Esophagus mucosa (tissue), 1 donor: Measurements from ENCODE around the gene TSC22D1. TPM values are rescaled to one million over a fixed set of nuclear protein-coding genes. Genes with fewer than 3 reads are reported as not detected.
A peak's percentile ranks its signal among the peaks of the same experiment; 100 is the strongest.
"Not testable (repeated sequence)": the region's sequence is repeated elsewhere in the genome, so short reads cannot be mapped to it uniquely, and the experiment has no call there.

Experiments
- ATAC-seq: fragments of 200-7000 bp; cut with Tn5 transposase; one replicate; pipeline ENCODE4 v1.9.1; 2020
- total RNA-seq: library from RNA; stranded (reverse); gene quantifications from one replicate; pipeline ENCODE4 v1.2.4, GENCODE V29; 2023
- donor health status: DM: yes; HTN: yes; CAD: no.

The TSC22D1 gene
- total RNA-seq = 23.2 TPM

DNA sequence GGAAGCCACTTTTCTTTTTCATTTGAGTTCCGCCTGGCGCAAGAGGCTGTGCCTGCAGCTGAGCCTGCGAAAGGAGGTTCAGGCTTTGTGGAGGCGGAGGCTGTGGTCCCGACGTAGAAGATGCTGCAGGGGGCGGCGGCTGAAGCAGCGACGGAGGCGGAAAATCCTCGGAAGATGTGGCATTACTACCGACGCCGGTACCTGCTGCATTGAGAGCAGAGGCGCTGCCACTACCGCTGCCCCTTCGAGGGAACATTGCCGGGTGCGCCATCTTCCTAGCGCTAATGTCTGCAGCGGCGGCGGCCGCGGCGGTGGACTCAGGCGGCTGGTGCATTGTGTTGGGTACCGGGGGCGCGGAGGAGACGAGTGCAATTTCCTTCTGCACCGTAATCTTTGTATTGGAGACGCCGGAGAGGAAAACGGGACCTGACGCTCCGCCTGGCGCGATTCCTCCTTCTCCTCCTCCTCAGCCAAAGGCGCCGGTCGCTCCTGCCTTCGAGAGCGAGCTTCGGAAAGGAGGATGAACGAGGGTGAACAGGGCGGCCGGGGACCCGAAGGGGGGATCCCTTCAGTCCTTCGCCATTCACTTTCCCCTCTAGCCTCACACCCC lies at the start of gene TSC22D1:
TSS of gene TSC22D1 (minus strand) at position 590 of the 610 bp plus-strand sequence. CDS start at position 334, 256 bp downstream.
- ATAC-seq = no peak

DNA sequence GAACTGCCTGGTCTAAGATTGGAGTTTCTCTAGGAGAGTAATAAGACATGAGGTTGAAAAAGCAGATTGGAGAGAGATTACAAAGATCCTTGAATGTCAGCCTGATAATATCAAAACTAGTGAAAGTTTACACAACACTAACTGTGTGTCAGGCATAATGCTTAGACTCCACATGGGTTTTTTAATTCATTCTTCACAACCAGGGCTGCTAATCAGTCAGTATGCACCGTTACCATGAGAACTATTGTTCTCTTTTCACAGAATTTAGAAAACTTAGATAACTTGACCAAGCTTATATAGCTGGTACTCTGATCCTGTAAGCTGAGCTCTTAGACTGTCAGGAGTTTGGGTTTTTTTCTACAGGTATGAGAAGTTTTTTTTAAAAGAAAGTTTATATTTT lies 46.6 kb upstream of the TSC22D1 start:
- no peak for ATAC-seq

GRCh38 chr13:44622261-44622660 lies 46.1 kb upstream of the TSC22D1 start:
- no peak for ATAC-seq

DNA sequence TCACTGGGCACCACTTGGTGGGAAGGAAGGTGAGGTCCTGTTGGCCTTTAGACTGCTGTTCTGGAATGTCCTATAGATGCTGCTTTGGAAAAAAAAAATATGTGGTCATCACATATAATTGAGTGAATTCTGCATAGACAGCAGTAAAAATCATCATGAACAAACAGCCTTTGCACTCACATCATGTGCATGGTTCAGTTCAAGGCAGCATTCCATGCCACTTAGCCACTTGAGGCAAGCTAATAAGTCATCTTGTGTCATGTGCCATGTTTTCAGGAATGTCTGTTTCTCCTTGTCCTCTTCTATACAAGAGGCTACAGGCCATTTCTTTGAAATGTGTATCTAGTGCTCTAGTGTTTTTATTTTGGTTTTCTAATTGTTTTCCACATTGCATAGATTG lies 43.9 kb upstream of the TSC22D1 start:
- ATAC-seq = no peak

GRCh38 chr13:44619651-44620050 lies 43.5 kb upstream of the TSC22D1 start:
- ATAC-seq = no peak

- no peak for ATAC-seq
Measured at GRCh38 chr13:44618326-44618725, 42.2 kb upstream of the TSC22D1 start.

DNA sequence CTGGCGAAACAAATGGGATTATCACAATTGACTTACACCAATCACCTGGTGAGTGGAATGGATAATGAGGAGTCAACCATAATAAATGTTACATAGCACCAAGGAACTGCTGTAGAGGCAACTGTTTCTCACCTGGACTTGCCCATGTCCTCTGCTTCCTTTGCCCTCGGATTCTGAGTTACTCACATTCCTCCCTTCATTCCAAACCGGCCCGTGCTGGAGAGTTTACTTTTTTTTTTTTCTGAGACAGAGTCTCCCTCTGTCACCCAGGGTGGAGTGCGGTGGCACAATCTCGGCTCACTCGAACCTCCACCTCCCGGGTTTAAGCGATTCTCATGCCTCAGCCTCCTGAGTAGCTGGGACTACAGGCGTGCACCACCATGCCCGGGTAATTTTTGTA lies 41.5 kb upstream of the TSC22D1 start:
- no peak for ATAC-seq

- no peak for ATAC-seq
Measured at GRCh38 chr13:44609137-44609536, 33.0 kb upstream of the TSC22D1 start.

- ATAC-seq = no peak
Measured at GRCh38 chr13:44605721-44606120, 29.6 kb upstream of the TSC22D1 start.

- no peak for ATAC-seq
Measured at GRCh38 chr13:44605275-44605674, 29.1 kb upstream of the TSC22D1 start.

GRCh38 chr13:44601586-44601985 lies 25.5 kb upstream of the TSC22D1 start:
- ATAC-seq = no peak

DNA sequence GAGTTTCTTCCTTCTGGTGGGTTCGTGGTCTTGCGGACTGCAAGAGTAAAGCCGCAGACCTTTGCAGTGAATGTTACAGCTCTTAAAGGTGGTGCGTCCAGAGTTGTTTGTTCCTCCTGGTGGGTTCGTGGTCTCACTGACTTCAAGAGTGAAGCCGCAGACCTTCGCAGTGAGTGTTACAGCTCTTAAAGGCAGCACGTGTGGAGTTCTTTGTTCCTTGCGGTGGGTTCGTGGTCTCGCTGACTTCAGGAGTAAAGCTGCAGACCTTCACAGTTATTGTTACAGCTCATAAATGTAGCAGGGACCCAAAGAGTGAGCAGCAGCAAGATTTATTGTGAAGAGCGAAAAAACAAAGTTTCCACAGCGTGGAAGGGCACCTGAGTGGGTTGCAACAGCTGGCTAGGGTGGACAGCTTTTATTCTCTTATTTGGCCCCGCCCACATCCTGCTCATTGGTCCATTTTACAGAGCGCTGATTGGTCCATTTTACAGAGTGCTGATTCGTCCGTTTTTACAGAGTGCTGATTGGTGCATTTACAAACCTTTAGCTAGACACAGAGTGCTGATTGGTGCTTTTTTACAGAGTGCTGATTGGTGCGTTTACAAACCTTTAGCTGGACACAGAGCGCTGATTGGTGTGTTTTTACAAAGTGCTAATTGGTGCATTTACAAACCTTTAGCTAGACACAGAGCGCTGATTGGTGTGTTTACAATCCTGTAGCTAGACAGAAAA lies 17.9 kb upstream of the TSC22D1 start:
- not testable (repeated sequence) for ATAC-seq

DNA sequence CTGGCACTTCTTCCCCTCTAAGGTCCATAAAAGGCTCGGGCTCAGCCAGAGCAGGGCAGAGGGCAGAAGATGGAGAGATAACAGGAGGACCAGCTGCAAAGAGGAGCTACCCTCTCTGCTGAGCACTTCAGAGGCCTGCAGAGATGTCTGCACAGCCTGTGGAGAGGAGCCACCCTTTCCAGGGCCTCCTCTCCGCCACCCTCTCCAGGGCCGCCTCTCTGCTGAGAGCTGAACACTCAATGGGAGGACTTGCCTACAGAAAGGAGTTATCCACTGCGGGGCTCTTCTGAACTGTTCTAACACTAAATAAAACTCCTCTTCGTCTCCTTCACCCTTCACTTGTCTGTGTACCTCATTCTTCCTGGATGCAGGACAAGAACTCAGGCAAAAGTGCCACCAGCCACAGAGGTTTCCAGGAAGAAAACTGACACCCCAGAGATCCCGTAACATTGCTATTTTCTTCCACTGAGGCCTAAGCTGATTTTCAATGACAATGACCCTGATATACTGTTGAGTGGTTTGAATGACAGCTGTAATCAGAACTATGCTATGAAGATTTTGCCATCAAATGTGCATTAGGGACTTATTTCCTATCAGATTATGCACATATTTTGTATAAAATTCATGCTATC lies 16.2 kb upstream of the TSC22D1 start:
- no peak for ATAC-seq

DNA sequence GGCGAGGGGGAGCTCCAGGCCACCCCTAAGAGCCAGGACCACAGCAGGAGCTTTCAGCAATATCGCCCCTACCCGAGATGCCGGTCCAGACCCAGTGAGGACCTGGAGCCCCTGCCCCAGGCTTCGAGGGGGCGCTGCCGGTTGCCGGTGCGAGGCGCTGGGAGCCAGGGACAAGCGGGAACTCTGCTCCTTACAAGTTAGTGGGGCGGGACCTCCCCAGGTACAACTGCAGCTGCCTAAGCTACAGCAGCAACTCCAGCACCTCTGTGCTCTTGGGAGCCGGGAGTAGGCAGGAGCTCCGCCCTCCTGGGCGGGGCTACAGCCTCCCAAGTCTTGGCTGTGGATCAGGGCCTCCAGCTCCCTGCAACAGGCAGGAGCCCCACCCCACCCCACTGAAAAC lies 15.2 kb upstream of the TSC22D1 start:
- no peak for ATAC-seq

GRCh38 chr13:44583137-44583536 lies 7.0 kb upstream of the TSC22D1 start:
- no peak for ATAC-seq

DNA sequence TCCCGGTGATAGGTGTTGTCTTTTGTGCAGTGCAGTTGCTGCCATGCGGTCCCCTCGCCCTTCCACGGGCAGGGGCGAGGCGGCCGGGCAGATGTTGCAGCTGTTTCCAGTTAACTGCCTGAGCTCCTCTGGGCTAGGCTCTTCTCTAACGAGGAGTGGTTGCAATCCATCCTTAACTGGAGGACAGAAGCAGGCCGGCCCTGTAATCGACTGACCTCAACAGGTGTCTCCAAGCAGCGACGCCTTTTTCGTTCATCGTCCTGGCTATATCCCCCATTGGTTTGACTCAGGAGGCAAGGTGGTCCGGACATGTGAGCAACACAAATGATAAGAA lies 1.9 kb upstream of the TSC22D1 start:
- no peak for ATAC-seq

DNA sequence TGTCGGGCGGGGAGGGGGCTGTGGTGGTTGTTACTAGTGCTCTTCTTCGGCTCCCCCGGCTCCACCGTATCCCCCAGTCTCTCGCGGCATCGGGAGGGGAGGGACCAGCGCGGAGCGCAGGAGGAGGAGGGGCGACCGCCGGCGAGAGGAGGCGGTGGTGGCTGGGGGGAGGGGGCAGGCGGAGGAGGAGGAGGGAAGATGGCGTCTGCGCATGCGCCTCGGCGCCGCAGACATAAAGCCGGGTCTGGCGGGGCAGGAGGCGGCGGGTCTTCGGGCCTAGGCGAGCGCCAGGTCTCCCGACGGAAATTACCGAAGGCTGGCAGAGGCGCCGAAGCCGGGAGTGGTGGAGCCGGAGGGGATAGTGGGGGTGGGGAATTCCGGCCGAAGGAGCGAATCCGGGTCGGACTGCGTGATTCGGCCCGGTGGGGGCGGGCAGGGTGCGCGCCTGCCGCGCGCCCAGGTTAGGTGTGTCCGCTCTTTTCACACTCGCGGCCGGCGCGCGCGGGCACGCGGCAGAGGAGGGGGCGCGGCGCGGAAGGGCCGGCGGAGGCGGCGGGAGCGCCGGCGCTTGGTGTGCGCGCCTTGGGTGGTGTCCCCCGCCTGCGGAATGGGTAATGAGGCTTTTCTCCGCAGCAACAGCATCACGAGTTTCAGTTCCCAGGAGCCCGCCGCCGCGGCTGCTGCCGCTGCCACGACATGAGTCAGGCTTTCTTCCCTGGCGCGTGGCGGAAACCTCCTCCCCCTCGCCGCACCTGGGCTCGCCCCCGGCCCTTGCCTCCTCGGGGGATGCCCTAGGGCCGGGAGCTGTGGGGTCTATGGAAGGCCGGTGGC lies 1.3 kb upstream of the TSC22D1 start:
- ATAC-seq = peak; percentile 91

DNA sequence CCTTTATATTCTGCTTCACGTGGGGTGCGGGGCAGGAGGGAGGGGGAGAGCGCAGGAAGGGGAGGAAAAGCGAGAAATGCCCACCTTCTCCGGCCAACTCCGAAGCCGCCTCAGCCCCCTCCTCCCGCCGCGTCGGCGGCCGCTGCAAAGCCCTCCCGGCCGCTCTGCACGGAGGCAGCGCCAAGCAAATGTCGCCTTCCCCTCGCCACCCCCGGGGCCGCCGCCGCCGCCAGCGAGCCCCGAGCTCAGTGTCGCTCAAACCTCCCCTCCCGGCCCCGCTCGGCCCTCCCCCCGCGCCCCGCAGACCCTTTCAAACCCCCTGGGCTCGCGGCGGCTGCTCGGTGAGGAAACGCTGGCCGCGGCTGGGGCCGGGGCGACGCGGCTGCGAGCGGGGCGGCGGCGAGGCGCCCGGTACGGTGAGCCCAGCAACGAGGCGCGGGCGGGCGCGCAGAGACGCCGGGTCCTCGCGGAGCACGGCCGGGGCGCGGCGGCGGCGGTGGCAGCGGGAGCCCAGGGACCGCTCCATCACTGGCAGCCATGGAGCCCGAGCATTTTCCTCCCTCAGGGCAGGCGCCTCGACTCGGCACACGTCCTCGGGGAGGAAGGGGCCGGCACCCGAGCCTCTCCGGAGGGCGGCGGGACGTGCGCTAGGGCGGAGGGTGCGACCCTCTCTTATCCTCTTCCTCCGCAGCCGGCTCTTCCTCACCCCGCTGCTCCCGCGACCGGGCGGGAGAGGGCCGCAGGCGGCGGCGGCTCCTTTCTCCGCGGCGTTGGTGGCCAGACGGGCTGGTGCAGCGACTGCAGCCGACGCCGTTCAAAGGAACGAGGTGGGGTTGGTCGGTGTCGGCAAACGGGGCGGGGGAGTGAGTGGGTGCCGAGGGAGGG lies 463 bp upstream of the TSC22D1 start:
- ATAC-seq = peak; percentile 23

- no peak for ATAC-seq
Measured at GRCh38 chr13:44575035-44575434, 1.1 kb downstream of the TSC22D1 start.

DNA sequence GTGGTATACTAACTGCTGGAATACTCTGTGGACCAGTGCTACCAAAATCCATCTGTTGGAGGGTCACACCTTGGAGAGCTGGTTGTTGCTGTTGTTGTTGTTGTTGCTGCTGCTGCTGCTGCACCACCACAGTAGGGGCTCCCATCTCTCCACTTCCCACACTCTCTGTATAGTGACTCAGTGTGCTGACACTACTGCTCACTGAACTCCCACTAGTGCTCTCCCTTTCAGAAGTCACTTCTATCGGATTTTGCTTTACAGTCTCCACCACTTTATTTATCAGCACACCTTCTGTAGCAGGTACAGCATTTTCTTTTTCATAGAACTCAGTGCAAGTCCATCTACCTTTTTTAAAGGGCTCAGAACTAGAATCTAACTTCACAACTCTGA lies 1.7 kb downstream of the TSC22D1 start:
- ATAC-seq = no peak

- ATAC-seq = no peak
Measured at GRCh38 chr13:44573790-44574465, 2.2 kb downstream of the TSC22D1 start.

DNA sequence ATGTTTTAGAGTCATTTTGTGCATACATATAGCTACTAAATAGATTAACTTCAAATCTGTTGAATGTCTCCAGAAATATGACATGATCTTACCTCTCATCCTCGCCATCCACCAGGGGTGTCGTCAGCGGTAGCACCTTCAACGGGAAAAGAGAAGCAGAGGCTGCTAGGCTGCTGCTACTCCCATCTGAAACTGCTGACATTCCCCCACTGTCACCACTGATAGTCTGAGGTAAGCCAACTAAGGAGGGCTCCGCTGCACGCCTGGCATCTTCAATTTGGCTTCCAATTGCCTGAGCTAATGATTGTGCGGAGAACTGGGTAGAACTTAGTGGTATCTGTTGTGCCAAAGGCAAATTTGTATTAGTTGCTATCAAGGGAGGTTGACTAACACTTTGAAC lies 3.1 kb downstream of the TSC22D1 start:
- ATAC-seq = no peak
